ENCODE results near the gene ZNF770.

GRCh38 chr15:34986771-34987480 lies 1.2 kb downstream of the ZNF770 start:
- TF ChIP-seq CTCF (IDR thresholded peaks at IDR 0.05; ENCODE audit: insufficient read depth, low read length) (no peak), GABPA (IDR thresholded peaks at IDR 0.05; ENCODE audit: low read depth) (no peak), POLR2AphosphoS5 (IDR thresholded peaks at IDR 0.05; ENCODE audit: low read depth) (no peak), SPI1 (IDR thresholded peaks at IDR 0.05; ENCODE audit: borderline replicate concordance, low read depth) (no peak), REST (IDR thresholded peaks at IDR 0.05; ENCODE audit: insufficient replicate concordance, low read depth) (no peak)

All from HL-60 (cell line).